Heart right ventricle (tissue), 16 donors: ENCODE measurements around the gene PRPF39. TPM values are rescaled to one million over a fixed set of nuclear protein-coding genes. Genes with fewer than 3 reads are reported as not detected.

Source experiments
- ATAC-seq, 8 donors: fragments of 200-7000 bp; cut with Tn5 transposase; one replicate each; pipeline ENCODE4 v1.9.1; 2020; ENCODE audit warnings: mild to moderate bottlenecking in 8 of 8, moderate library complexity in 8 of 8, moderate number of reproducible peaks in 1 of 8
- DNase-seq, 2 donors: peaks; one replicate each; pipeline ENCODE4 v3.0.0-alpha.2; 2020
- H3K27ac ChIP-seq, 10 donors: fragments of 200-600 bp; sonication (generic) in 2 of 10; one replicate each; pipeline versions ENCODE4 v1.5.0 to v1.8.0; 2020 to 2022; ENCODE audit warnings: mild to moderate bottlenecking in 3 of 10
- H3K27me3 ChIP-seq, 7 donors: fragments of 200-600 bp; one replicate each; pipeline ENCODE4 v1.8.0; 2021 to 2022; ENCODE audit warnings: mild to moderate bottlenecking in 2 of 7
- H3K36me3 ChIP-seq, 9 donors: fragments of 200-600 bp; sonication (generic) in 1 of 9; one replicate each; pipeline versions ENCODE4 v1.5.0 to v1.8.0; 2020 to 2022; ENCODE audit warnings: mild to moderate bottlenecking in 2 of 9
- H3K4me1 ChIP-seq, 9 donors: fragments of 200-600 bp; sonication (generic) in 1 of 9; one replicate each; pipeline versions ENCODE4 v1.5.0 to v1.8.0; 2020 to 2022; ENCODE audit warnings: mild to moderate bottlenecking in 4 of 9
- H3K4me3 ChIP-seq, 10 donors: fragments of 200-600 bp; sonication (generic) in 2 of 10; one replicate each; pipeline versions ENCODE4 v1.5.0 to v1.8.0; 2020 to 2022; ENCODE audit warnings: mild to moderate bottlenecking in 7 of 10, moderate library complexity in 2 of 10
- H3K9me3 ChIP-seq, 11 donors: fragments of 200-600 bp in 10 of 11; sonication (generic) in 2 of 11; one replicate each; pipeline versions ENCODE4 v1.5.0 to v1.8.0; 2013 to 2022; ENCODE audit warnings: mild to moderate bottlenecking in 2 of 11, control low read depth in 1 of 11, moderate library complexity in 1 of 11
- CTCF ChIP-seq, 9 donors: fragments of 200-600 bp; sonication (generic) in 2 of 9; IDR thresholded peaks; one replicate each; pipeline versions ENCODE4 v1.5.0 to v1.8.0; 2021 to 2022; ENCODE audit warnings: antibody characterized with exemption in 9 of 9, mild to moderate bottlenecking in 5 of 9, moderate library complexity in 1 of 9
- WGBS, 2 donors: extraction: QIAGEN DNeasy Blood & Tissue Kit; methylation state at CpG; one replicate each; pipeline ENCODE4 v1.1.7; 2013; ENCODE audit warnings: inconsistent platforms in 1 of 2; 5-methylcytosine and 5-hydroxymethylcytosine counted together
- intact Hi-C, 10 donors: fragments of 100-400 bp; cut with DNase I; formaldehyde crosslinking; loops; one replicate each; pipeline versions ENCODE4 v1.11.1 to v1.14.2; 2022
- polyA plus RNA-seq, 2 donors: library from polyadenylated mRNA; stranded (reverse); fragments of 200-250 nt; gene quantifications; one replicate each; pipeline ENCODE4 v1.2.3, GENCODE V29; 2013
- total RNA-seq, 10 donors: library from RNA; stranded (reverse); fragmentation: NEBNext Ultra II Directional in 3 of 10; extraction: Animal tissue kit (Norgen Biotek cat#: 25700) in 3 of 10; gene quantifications; one replicate each; pipeline versions ENCODE4 v1.2.1 to v1.2.4, GENCODE V29; 2021 to 2023
- donor health status: Arrhythmogenic right ventricular cardiomyopathy.
- donor health status: ischemic (EF 13 %, LVEDD 7.1; RV severe dilation, severe dysfunction).
- donor health status: healthy with polysubstance abuse.
- donor health status: DM: no; HTN: yes; CAD: no.
- donor health status: DM: no; HTN: no; CAD: no.
- donor health status: ischemic (EF 25% LVEDD 6.9; RV normal size, moderate dysfunction).
- donor health status: ischemic (EF 25% LVEDD 5.7; RV mildly dilated, moderate dysfunction).
- donor health status: healthy.
- donor health status: DM: yes; HTN: yes; CAD: no.
- donor health status: Ischemic cardiomyopathy.
- donor health status: ischemic (EF 35%, LVEDD 5.7; RV mildly dilated, moderate dysfunction).
- donor health status: nonischemic (EF 11% LVEDD 7.7; RV severe dilation, severe dysfunction).
- donor health status: DM: yes; HTN: yes; CAD: no.
- donor health status: PGD.
- donor health status: ischemic (EF 29% LVEDD 5.4; RV normal size, mild dysfunction).
- donor health status: nonischemic (EF 23%, LVEDD 6.1; RV moderate dilation, normal function).

PRPF39 gene
- total and polyA plus RNA-seq, 12 donors, result 8.2 to 39.5 (median 13.4) TPM

DNA sequence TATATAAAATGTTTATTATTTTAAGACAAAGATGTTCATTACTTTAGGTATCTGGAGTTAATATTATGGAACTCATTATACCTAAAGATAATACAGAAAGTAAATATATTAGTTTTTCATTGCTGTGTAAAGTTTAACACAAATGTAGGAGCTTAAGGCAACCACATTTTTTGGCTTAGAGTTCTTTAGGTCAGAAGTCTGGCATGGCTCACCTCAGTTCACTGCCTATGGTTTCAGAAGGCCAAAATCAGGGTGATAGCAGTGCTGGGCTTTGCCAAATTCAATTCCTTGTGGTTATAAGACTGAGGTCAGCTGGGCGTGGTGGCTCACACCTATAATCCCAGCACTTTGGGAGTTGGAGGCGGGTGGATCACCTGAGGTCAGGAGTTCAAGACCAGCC lies 35.5 kb upstream of the PRPF39 start:
- no peak overlapping the region for H3K4me3 ChIP-seq
- no peak overlapping the region for H3K27ac ChIP-seq
- no peaks in the 10 kb centered on the region for H3K27me3 ChIP-seq
- no peaks in the 10 kb centered on the region for H3K9me3 ChIP-seq
- H3K36me3 ChIP-seq, result peaks cover 0 to 99% (median 14%) of the 10 kb centered on the region in 9 donors
- ATAC-seq (no peak), DNase-seq (no peak)
- no peaks in the 10 kb centered on the region for H3K4me1 ChIP-seq
- intact Hi-C loops, result no loop called here
- TF ChIP-seq CTCF (IDR thresholded peaks at IDR 0.05), result no peak
- WGBS, 2 donors, result 98 to 100% methylated on average over 2 of the region's 2 CpGs

DNA sequence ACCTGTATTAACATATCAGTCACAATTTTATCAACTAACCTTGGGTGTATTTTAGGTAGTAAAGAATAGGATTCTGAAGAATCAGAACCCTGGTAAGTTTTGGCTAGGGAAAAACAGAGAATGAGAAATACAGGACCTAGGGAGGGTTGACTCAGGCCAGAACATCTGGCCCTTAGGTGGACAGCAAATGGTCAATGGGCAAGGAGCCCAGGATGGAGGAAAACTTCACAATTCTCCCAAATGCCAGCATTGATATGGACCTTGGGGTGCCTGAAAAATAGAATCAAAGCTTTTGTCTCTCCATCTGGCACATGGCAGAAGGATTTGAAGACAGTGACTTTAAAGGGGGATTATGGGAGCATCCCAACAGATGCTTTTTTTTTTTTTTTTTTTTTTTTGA lies 32.7 kb upstream of the PRPF39 start:
- H3K4me1 ChIP-seq, result no peaks in the 10 kb centered on the region
- ATAC-seq, result no peak
- no peaks in the 10 kb centered on the region for H3K27me3 ChIP-seq
- H3K27ac ChIP-seq, result no peak overlapping the region
- no peak overlapping the region for H3K4me3 ChIP-seq
- DNase-seq, result no peak
- peaks cover 0 to 5% (median 0%) of the 10 kb centered on the region in 11 donors for H3K9me3 ChIP-seq
- peaks cover 0 to 100% (median 22%) of the 10 kb centered on the region in 9 donors for H3K36me3 ChIP-seq
- intact Hi-C loops, result no loop called here
- TF ChIP-seq CTCF (IDR thresholded peaks at IDR 0.05), result no peak

DNA sequence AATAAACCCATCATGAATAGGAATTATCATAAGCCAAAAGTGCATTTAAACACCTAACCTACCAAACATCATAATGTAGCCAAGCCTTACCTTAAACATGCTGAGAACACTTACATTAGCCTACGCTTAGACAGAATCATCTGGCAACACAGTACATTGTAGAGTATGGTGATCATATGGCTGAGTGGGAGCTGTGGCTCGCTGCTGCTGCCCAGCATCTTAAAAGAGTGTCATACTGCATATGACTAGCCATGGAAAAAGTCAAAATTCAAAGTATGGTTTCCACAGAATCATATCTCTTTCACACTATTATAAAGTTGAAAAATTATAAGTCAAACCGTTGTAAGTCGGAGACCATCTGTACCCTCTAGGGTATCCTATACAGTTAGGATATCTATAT lies 32.0 kb upstream of the PRPF39 start:
- TF ChIP-seq CTCF (IDR thresholded peaks at IDR 0.05), result no peak
- intact Hi-C loops, result no loop called here
- peaks cover 0 to 12% (median 0%) of the 10 kb centered on the region in 11 donors for H3K9me3 ChIP-seq
- ATAC-seq (no peak), DNase-seq (no peak)
- no peaks in the 10 kb centered on the region for H3K4me1 ChIP-seq
- H3K4me3 ChIP-seq, result no peak overlapping the region
- peaks cover 0 to 100% (median 30%) of the 10 kb centered on the region in 9 donors for H3K36me3 ChIP-seq
- H3K27ac ChIP-seq, result no peak overlapping the region
- 95 to 96% methylated on average over 4 of the region's 4 CpGs for WGBS, 2 donors
- H3K27me3 ChIP-seq, result no peaks in the 10 kb centered on the region

DNA sequence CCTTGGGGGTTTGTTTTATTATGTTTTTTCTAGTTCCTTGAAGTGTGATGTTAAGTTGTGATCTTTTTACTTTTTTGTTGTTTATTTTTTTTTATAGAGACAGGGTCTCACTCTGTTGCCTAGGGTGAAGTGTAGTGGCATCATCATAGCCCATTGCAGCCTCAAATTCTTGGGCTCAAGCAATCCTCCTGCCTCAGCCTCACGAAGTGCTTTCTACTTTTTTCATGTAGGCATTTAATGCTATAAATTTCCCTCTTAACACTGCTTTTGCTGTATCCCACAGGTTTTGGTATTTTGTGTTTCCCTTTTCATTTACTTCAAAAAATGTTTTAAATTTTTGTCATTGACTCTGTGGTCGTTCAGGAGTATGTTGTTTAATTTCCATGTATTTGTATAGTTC lies 26.6 kb upstream of the PRPF39 start:
- peaks cover 0 to 64% (median 27%) of the 10 kb centered on the region in 9 donors for H3K36me3 ChIP-seq
- 95 to 97% methylated on average over 2 of the region's 2 CpGs for WGBS, 2 donors
- no peaks in the 10 kb centered on the region for H3K27me3 ChIP-seq
- intact Hi-C loops, result no loop called here
- H3K4me3 ChIP-seq, result no peak overlapping the region
- no peaks in the 10 kb centered on the region for H3K4me1 ChIP-seq
- H3K27ac ChIP-seq, result no peak overlapping the region
- H3K9me3 ChIP-seq, result peaks cover 0 to 21% (median 0%) of the 10 kb centered on the region in 11 donors
- DNase-seq (no peak), ATAC-seq (no peak)
- no peak for TF ChIP-seq CTCF (IDR thresholded peaks at IDR 0.05)
